HS-5 (cell line): ENCODE data around the gene CHSY1.

Experiments
- DNase-seq: peaks from one replicate; pipeline ENCODE4 v3.0.0-alpha.2; 2012; ENCODE audit warnings: low read depth

CHSY1 gene

DNA sequence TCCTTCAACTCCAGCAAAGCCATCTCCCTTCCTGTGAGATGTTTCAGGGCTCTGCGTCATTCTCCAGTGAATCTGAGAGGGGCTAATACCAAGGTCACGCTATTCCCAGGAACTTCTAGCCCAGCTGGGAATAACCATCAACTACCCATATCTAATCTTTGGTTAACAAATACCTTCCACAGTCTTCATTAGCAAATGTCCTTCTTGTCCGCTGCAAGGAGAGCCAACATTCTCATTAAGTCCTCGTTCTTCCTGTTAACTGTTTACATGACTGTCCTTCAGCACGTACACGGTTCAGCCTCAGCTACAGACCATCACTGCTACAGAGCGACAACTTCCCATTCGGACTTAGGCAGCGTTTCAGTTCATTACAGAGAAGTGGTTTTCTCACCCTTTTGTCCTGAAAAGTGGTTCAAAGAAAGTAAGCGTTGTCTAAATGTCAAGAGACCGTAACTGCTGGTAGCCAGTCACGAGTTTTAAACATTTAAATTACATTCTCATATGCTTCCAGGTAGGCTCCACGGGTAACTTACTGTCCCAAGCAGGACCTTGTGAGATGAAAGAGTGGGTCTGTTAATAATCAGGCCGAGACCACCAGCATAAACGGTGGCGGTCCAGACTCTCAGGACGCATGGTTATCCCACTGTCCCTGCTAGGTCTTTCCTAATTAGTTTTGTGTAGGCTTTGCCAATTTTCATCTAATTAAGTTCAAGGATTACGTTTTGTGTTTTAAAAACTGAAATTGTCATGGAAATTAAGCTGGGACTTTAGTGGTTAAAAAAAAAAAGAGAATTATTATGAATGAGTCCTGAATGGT lies 63.8 kb downstream of the CHSY1 start:
- no peak for DNase-seq

DNA sequence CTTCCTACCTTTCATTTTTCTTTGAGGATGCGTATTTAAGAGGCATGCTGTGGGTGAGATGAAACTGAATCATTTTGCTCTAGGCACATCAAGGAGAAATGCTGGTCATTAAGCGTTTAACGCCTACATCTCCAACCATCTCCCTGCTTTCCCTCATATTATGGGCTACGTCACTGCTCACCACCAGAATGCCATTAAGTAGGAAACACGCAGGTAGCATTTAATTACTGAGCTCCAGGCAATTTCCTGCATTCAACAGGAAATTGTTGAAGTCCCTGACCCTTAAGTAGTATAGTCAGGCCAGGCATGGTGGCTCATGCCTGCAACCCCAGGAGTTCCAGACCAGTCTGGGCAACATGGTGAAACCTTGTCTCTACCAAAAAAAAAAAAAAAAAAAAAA lies 66.1 kb downstream of the CHSY1 start:
- no peak for DNase-seq

DNA sequence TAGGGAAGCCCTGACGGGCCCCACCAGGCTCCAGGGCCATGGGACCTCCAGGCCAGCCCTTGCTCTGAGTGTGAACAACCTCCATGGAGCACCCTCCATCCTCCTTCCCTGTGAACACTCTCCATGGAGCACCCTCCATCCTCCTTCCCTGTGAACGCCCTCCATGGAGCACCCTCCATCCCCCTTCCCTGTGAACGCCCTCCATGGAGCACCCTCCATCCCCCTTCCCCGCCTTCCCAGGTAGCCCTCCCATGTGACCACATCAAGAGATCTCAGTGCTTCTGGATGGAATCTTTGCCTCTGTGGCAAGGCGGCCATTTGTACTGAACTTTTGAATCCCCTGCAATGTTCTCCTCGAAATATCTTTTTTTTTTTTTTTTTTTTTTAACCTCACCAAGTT lies 66.5 kb downstream of the CHSY1 start:
- DNase-seq = no peak

DNA sequence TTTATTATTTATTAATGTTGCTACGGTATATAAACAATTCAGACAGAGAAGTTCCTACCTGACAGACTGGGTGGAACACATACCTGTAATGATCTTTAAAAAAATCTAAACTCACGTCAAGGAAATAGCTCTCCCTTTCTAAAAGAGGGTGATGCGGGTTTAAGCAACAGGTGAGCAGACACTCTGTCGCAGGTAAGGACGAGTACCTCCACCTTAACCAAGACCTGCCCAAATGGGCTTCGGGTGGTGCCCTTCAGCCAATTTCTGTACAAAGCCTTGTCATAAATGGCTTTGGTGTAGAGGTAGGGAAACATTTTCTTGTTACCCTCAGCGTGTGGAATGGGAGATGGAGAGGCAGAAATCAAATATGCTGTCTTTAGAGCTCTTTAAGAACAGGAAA lies 67.0 kb downstream of the CHSY1 start:
- DNase-seq = no peak

DNA sequence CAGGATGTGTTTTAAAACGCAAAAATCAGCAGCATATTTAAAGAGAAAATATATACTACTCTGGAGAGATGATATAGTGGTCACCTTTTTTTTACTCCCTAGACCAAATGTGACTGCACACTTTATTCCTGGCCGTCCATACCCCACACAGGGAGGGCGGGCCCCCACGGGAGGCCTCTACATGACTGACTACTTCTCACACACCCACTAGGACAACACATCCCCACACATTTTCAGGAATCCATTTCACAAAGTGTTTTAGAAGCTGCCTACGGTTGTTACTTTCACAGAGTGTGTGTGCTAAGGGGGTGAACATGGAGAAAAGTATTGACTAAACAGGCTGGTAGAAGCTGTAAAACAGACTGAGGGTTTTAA lies 67.9 kb downstream of the CHSY1 start:
- DNase-seq = no peak

DNA sequence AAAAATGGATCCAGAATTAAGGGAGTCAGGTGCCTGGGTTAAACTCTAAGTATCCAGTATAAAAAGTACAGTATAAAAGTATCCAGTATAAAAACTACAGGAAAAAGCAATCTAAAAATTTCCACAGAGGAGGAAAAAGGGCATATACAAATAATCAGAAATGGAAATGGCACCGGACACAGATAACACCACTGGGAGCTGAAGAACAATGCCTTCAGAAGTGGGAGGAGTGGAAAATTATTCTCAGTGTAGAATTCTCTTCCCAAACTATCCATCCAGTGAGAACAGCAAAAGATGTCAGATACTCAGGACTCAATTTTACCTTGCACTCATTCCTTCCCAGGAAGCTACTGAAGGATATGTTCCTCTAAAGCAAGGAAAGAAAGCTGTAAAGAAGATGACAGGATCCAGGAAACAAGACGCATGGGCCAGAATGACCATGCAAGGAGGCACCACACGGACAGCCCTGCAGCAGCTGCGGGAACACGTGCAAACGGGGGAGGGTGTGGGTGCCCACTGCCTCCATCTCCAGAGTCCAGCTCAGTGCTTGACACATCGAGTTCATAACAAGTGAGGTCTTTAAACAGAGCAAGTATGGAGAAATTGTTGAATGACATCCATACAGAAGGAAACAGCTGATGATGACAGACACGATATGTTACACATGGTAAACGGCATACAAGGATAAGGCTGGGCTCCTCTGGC lies 68.5 kb downstream of the CHSY1 start:
- DNase-seq = no peak

DNA sequence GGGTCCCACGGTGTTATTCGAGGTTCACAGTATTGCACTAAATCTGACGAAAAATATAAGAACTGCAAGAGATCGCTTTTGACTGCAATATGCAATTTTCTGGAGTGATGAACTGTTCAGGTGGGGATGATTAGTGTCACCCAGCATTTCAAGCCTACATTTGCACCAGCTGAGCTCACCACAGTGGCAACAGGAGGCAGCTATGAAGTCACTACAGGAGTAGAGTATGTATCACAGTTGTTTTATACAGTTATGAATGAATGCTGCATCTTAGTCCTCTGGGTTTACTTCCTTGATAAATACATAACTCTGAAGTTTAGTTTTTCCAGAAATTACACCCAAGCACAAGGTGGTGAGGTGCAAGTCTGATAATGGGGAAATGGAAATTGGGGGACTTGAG lies 69.6 kb downstream of the CHSY1 start:
- no peak for DNase-seq

DNA sequence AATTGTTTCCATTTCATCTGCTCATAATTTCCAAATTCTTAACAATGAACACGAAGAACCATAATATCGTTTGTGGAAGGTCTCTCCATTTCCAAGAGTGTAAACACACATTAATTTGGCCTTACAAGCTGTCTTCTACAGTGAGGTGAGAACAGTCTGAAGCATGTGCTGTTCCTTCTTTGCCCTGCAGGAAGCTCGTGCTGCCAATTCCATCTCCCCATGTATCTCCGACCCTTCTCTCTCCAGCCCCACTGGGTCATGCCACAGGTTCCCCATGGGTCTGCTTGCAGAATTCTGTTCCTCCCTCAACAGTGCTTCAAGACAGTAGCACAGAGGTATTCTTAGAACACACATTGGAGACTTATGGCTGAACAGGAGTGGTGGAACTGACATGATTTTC lies 70.5 kb downstream of the CHSY1 start:
- DNase-seq = no peak

DNA sequence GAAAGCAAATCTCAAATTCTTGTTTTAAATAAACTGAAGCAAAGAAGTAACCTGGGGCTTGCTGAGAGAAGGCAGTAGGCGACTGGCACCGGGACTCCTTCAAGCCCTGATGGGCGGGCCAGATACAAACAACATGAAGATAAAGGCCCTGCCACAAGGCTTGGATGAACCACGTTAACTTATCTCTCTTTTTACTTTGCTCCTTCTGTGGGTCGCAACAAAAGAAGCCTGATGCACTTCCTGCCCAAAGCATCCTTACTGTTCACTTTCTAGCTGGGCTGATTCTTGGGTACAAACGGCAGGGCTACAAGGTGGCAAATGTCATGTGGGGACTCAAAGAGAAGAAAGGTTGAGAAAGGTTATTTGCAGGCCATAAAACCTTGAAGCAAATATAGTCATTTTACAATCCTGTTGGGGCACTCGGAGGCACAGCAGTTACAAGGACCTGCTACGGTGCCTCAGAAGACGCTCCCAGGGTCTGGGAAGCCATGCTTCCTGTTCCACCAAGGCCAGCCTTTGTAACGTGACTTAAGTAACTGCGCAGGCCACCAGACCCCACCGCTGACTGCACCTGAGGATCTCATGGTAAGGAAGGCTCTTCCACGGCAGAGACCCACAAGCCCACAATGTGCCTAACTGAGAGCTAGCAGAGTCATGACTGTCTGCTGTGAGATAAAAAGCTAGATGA lies 71.1 kb downstream of the CHSY1 start:
- no peak for DNase-seq

DNA sequence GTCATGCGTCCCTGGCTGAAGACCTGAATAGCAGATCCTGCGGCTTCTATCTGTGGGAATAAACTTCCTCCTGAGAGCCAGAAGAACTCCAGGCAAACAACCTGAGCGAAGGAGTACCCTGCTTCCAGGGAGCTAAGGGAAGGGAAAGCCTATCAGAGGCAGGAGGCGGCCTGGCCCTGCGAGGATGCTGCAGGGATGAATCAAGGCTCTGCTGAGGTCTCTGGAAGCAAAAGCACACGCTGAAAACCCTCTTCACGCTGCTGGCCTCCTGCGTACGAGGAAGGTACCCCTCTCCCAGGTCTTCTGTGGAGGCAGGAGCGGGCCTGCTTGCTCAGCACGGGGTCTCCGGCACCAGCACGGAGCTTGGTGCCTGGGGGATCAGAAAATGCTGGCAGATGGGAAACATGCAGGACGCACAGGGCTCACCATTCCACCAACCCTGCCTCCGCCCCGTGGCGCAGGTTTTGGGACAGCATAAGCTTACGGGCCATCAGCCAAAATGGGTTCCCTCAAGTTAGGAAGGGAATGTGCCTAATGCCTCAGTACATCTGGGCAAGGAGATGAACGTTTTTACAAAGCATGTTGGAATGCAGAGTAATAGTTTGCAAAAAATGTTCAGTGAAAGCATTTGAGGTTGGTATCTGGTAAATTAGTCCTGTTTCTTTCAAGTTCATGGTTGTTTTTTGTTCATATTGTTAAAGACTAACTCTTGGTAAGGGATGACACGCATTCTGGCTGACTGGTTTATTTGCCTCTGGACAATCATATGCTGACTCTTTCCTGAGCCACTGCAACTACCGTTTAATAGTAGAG lies 72.3 kb downstream of the CHSY1 start:
- no peak for DNase-seq

DNA sequence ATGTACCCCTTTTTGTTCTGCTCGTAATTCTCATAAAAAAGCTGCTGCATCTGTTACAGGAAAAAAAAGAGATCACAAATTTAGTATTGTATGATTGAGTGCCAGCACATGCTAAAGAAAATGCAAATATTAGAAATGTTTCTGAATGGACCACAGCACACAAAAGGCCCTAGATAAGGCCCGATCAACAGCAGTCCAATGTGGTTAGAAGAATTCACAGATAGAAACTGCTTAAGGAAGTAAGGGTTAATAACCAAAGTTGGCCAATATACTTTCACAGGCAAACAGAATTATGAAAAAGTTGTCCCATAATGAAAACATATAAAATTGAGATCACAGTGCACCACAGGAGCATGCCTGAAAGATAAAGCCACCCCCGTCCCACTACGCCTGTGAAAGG lies 72.9 kb downstream of the CHSY1 start:
- DNase-seq = no peak

DNA sequence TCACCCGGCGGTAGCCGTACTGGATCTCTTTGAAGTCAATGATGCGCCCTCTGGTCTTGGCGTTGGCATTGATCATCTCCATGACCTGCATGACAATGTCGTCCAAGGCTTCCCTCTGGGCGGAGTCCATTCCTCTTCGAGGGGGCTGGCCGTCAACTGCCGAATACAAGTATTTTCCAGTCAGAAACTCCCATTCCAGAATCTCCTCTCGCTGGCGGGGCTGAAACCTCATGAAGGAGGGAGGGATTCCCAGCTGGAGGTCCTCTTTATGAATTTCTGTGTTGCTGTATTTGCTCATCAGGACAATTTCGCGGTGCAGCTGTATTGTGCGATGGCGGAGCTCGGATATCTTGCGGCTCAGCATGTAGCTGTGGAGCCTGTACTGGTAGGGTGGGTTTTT lies 73.4 kb downstream of the CHSY1 start:
- no peak for DNase-seq

DNA sequence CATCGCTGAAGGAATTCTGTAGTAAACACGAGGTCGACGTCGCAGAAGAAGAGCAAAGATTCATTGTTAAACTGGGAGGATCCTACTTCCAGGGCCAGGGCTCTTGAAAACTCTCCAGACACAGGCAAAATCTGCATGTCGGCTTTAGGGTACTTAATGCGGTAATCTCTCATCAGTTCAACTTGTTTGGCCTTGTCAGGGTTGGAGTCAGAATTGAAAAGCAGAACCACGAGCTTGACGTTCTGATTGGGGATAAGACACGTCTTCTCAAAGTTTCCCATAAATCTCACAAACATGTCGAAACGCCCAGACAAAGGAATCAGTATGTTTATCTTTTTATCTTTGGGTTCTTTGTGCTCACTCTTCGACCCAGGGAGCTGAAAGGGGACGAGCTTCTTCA lies 74.0 kb downstream of the CHSY1 start:
- DNase-seq = no peak

DNA sequence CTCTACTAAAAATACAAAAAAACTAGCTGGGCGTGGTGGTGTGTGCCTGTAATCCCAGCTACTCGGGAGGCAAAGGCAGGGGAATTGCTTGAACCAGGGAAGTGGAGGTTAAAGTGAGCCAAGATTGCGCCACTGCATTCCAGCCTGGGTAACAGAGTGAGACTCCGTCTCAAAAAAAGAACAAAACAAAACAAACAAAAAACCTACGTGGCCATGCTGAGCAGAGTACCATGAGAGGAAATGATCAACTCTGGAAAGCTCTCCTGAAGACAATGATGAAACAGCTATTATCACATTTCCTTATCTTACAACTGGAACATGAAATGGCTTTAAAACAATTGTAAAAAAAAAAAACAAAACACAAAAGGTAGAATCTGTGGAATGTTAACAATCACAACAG lies 75.2 kb downstream of the CHSY1 start:
- no peak for DNase-seq

DNA sequence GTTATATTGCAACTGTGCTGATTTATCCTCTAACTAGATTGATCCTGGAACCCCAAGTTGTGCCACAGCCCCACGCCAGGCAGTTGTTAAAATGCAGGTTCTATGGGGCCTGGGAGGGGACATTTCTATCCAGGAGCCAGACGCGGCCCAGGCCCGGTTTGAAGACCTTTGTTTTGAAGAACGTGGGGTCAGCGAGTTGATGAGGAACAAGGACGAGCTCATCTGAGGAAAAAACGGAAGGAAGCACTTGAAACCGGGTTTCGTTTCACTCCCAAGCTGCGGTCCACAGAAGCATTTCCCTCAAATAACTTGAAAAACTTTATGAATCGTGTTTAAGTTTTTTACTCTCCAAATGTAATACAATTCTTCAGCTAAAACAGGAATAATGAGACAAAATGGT lies 76.4 kb downstream of the CHSY1 start:
- DNase-seq = no peak

DNA sequence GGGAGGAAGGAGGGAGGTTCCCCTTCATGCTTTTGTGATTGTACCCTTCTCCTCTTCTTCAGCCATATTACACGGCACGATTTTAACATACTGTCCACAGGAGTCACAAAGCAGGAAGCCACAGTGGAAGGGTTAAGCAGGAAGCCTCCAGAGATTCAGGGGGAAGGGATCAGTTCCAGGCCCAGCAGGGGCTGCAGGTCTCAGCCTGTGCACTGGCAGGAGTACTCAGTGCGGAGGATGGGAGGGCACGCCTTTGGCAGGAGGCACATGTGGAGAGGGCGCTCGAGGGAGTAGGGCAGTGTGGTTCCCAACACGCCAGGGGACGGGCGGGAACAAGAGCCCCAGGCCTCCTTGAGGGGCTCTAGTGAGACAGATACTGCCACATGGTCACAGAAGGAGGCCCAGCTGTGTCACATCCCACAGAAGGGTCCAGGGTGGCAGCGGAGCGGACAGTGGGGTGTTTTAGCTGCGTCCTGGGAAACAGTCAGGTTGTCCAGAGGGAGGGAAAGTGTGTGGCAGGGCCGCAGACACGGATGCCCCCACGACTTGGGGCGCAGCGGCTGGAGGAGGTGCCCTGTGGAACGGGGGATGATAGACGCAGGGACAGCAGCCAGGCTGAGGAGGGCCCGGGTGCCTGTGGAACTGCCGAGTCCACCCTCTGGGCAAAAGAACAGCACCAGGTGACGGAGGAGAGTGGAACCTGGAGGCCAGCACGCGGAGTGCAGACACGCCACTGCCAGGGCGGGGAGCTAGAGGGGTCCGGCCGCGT lies 77.5 kb downstream of the CHSY1 start:
- DNase-seq = no peak

DNA sequence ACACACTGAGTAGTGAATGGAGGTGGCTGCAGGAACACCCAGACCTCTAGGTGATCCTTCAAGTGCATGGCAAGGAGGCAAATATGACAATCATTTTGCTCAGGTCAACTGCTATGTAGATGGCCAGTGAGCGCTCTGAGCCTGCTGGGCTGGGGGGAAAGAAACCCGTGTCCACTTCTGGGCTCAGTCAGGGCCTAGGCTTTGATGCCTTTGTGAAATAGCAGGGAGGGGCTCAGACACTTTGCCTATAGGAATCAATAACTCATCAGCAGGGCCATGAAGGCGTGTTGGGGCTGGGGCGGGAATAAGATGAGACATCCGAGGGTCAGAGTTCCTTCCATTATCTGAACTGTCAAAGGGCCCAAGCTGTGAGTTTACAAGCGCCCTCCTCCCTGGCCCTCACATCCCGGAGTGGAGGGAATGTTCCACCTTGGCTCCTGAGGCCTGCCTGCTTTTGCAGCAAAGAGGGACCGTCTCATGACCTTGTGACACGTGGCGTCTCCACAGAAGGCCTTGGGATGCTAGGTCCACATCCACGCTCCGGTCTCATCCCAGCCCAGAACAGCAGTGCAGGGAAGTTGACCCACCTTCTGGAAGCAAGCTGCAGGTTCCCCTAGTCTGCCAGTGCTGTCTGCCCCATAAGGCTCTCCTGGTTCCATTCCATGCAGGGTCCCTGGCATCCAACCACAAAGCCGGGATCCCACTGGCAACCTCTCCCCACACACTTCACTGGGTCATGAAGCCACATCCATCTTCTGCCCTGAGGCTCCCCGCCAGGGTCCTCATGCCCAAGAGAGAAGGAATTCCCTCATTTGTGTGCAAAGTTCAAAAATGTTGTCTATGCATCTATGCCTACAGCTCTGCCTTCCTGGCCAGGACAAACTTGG lies 78.4 kb downstream of the CHSY1 start:
- DNase-seq = no peak

DNA sequence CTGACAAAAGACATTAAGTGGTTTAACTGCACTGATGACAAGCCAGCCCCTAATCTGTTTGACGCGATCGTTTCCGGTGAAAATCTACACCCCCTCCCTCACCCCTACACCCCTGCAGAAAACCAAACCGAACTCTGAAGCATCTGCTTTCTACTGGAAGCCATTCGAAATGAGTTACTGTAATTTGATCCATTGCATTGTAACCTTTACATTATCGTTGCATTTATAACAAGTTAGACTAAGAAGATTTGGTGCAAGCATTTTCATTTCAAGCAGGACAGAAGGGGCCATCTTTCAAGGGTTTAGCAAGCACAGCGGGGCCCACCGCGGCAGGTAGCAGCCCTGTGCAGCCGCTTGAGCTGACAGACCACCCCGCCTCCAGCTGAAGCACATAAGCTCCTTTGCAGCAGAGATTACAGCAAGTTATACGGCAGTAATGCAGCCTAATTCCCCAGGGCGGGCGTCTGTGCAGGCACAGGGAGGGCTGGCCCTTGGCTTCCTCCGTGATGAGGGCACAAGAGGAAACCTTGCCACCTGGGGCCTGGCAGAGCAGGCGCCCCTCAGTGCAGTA lies 79.3 kb downstream of the CHSY1 start:
- no peak for DNase-seq

DNA sequence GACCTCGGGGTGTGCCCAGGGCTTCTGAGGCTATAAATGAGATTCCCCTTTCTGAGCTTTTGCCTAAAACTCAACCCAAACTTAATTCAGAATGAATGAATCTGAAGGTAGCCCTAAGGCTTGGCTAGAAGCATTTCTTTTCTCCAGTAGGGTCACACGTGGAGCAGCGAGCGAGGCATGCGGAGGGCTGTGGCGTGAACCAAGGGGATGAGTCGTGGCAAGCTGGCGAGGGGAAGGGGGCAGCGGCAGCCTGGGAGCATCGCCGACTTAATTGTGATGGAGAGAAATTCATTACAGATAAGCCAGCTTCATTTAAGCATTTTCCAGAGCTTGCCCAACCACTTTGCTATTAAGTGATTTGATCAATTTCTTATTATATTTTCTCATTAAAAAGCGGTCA lies 79.9 kb downstream of the CHSY1 start:
- DNase-seq = no peak
